ENCODE data around the gene LSG1.

LSG1 gene

DNA sequence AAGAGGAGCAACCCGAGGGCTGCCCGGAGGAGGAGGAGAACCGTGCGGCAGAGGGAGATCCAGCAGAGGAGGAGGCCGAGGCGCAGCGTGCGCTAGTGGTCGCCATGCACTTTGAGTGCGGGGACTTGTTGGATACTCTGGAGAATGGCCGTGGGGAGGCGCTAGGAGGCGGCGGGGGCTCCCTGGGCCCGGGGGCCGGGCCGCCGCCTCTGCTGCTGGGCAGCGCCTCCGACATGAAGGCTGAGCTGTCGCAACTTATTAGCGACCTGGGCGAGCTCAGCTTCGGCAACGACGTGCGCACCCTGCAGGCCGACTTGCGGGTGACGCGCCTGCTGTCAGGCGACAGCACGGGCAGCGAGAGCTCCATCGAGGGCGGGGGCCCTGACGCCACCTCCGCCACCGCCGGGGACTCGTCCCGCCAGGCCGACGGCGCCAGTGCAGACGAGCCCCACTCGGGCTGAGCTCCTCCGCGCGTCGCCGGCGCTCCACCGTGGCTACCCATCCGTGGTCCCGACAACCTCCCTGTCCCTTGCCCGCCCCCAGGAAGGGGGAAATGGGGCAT lies 15.7 kb upstream of the LSG1 start:
- DNase-seq: peak in 34 of 58 donors; percentile 3 to 55 (median 30)

DNA sequence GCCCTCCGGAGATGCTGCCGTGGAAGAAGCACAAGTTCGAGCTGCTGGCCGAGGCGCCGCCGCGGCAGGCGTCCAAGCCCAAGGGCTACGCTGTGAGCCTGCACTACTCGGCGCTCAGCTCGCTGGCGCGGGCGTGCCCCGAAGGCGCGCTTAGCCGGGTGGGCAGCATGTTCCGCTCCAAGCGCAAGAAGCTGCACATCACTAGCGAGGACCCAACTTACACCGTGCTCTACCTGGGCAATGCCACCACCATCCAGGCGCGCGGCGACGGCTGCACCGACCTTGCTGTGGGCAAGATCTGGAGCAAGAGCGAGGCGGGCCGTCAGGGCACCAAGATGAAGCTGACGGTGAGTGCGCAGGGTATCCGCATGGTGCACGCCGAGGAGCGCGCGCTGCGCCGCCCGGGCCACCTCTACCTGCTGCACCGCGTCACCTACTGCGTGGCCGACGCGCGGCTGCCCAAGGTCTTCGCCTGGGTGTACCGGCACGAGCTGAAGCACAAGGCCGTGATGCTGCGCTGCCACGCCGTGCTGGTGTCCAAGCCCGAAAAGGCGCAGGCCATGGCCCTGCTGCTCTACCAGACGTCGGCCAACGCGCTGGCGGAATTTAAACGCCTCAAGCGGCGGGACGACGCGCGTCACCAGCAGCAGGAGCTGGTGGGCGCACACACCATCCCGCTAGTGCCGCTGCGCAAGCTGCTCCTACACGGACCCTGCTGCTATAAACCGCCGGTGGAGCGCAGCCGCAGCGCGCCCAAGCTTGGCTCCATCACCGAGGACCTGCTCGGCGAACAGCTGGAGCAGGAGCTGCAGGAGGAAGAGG lies 15.0 kb upstream of the LSG1 start:
- peak in 15 of 58 donors; percentile 6 to 40 (median 22) for DNase-seq

DNA sequence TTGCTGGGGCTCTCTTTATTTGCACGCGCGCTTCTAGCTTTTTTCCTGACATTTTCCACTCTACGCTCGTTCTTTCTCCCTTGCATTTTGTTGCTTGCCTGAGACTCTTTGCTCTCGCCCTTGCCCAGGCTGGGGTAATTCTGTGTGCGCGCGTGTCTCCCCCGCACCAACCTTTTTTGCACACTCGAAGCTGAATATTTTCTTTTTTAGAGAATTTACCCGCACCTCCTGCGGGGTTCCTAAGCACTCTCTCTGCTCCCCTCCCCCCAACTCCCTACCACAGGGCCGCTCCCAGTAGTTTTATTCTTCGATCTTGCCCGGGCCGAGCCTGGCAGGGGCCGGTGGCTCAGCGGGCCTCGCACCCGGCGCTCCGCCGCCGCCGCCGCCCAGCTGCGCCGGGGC lies 14.4 kb upstream of the LSG1 start:
- peak in 4 of 58 donors; percentile 6 to 33 (median 8) for DNase-seq

DNA sequence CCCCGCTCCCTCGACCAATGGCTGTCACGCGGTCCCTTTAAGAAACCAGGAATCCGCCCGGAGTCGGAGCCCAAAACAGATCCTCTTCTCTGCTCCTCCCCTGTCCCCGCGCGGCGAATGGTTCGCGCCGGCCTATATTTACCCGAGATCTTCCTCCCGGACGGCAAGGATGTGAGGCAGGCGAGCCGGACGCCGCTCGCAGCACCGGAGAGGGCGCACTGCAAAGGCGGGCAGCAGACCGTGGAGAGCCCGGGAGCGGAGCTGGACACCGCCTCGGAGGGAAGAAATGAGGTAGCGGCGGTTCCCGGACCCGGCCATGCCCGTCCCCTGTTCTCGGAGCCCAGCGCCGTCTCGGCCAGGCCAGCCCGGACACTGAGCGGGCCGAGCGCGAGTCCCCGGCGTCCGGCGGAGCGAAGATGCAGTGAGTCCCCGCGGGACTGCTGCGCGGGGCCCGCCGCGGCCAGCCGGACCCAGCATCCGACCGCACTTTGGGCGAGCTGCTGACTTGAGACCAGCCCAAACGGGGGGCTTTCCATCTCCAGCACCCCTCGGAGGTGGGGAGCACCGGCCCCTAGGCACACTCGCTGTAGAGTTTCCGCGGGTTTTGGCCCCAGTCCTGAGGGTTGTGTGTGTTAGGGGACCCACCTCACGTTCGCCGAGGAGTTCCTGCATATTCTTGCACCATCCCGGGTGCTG lies 13.9 kb upstream of the LSG1 start, which contains the start of gene FAM43A:
Gene FAM43A, plus strand, starts transcription at position 166 of the 696 bp plus-strand sequence. CDS start 944 bp downstream, outside the sequence.
- peak in 57 of 58 donors; percentile 13 to 92 (median 74) for DNase-seq

DNA sequence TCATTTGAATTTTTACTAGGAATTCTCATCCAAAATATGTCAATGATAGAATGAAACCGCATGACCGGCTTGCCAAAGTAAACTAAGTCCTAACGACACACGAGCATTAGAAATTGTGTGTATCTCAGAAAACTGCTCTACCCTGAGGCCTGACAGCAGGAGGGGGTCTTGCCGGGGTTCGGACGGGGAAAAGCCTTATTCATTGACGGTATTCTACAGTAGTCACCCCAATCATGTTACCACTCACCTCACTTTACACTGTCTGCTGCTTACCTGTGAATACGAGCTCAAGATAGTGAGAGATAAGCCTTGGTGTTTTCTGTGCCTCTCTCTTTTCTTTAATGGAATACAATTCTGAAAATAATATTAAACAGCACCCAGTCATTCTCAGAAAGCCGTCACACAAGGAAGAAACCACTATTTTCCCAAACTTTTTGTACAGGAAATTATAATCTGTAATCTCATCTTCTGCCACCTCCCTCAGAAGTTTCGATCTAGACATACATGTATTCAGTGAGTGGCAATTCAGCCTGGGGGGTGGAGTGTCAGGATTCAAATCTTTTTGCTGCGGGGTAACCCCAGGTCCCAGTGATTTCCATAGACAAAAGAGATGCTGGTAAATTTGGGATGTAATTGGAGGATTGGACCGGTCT lies 13.2 kb upstream of the LSG1 start:
- no peak for DNase-seq

DNA sequence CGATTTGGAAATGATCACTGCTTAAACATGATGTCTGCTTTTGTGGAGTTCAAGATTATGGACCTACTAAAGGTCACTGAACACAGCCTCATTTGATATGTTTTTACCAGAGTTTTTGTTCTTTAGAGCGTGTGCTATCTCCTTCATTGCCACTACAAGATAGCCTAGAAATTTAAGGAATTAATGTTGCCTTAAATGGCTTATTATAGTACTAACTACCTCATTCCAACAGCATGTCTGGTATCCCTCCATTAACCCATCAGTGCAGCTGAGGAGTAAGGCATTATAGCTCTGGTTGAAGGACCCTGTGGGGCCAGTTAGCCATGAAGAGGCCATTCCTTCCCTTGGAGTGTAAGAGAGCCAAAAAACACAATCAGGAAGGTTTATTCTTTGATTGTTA lies 11.4 kb upstream of the LSG1 start:
- DNase-seq: no peak

DNA sequence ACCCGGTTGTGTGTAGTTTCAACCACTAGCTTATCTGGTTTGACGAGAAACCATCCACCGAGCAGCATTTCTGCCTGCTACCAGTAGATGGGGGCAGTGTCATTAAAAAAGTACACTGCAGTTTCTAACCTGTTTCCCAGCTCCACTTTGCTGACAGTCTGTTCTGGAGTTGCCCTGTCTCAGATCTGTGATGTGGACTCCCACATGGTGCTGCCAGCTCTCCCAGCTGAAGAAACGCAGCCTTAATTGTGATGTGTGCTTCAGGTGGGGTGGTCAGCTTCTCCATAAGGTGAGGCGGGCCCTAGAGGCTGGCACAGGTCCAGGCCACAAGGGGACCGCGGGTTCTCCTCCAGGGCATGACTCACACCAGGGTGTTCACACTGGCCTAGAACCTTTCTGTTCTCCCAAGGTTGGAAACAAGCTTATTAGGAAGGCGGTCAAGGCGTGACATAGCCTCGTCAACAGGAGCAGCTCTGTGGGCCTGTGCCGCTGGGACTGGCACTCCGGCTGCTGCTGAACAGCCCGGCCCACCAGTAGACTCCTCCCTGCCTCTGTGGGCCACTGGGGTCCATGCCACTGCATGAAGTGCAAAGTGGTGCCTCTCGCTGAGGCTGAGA lies 10.8 kb upstream of the LSG1 start:
- DNase-seq: peak in 52 of 58 donors; percentile 24 to 87 (median 56)

DNA sequence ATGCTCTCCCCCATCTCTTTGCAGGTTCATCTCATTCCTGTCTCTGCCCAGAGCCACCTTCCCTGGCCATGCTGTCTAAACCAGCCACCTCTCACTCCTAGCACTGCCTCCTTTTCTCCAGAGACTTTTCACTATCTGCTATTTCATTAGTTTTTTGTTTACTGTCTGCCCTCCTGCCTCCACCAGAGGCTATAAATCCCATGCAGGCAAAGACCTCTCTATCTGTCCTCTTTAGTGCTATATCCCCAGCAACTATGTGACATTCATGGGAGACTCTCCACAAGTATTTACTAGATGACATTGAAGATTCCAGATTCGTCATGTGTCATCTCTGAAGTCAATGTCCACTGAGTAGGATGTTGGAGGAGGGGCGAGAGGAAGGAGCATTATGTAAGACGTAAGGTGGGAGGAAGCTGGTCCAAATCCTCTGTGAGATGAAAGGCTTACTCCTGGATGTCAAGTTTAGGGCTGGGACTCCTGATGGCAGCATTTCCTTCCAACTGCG lies 10.2 kb upstream of the LSG1 start:
- DNase-seq: no peak

DNA sequence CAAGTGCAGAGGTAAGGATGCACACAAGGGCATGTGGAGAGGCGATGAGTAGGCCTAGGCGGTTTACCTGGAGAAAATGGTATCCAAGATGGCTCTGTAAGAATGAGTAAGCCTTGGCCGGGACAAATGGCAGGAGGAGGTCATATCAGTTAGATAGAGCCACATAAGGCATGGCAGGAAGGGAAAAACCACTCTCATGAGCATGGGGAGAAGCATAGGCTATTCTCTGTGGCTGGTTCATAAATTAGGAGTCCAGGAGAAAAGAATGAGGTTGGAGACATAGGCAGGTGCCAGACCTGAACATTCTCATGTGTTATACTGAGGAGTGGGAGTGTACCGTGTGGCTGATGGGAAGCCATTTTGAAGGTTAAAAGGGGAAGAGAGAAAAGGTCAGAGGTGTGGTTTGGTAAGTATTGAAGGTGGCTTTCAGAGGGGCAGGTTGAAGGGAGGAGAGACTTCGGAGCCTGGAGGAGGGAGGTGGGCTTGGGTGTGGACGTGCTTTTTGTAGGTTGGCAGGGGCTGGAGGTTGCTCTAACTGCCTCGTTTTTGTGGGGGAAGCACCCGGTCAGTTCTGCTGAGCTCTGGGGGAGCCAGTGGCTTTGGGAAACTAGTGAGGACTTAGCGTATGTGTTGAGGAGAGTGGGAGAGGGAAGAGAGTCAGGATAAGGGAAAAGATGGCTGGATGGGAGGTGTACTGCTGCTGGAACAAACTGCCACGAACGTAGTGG lies 9.1 kb upstream of the LSG1 start:
- no peak for DNase-seq

DNA sequence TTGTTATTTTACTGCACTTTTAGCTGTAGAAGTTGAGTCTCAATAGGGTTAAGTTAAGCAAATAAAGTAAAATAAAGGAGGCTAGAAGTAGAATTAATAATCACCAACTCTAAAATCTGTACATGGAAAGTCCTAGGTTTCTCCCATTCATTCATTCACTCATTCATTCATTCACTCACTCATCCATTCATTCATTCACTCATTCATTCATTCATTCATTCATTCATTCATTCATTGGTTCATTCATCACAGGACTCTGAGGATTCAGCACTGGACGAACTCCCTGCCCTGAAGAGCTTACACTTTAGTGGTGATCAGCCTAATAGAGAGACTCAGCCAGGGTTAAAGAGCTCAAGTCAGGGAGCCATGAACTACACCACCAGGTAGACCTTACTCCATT lies 4.5 kb upstream of the LSG1 start:
- no peak for DNase-seq

DNA sequence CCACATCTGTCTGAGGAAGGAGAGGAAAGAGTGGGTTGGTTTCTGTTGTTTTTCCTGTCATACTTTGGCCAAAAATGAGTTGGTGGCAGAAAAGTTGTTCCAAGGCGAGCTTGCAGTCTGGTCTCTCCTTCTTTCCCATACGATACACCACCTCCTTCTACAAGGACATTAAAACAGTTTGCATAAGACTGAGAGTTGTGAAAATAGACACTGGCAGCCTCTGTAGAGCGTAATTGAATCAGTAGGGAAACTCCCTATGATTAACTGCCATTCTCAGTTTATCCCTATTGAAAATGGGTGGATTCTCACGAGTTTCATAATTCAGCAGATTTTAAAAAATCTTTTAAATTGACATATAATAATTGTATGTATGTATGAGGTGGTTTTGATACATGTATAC lies 3.7 kb upstream of the LSG1 start:
- DNase-seq: peak in 1 of 58 donors; percentile 22

DNA sequence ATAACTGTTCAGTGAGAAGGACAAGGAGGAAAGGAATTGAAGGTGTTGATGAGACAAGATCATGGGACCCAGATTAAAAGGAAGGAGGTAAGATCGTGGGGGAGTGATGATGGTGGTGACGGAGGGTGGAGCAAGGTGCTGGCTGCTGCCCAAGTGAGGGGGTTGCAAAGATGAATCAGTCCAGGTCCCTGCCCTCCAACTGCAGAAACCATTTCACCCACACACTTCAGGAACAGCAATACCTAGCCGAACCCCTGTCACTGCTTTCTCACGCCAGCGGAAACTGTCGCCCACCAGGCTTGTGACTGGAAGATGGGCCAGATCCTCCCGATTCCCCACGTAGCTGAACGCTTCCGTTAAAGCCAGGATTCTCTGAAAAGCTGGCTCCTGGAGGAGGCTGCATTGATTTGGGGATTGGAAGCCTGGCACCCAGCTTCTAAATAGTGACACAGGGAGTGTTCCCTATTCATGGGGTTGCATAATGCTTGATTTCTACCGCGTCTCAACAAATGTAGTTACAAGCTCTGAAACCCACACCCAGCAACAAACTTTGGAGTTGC lies 3.2 kb upstream of the LSG1 start:
- peak in 11 of 58 donors; percentile 1 to 49 (median 22) for DNase-seq

DNA sequence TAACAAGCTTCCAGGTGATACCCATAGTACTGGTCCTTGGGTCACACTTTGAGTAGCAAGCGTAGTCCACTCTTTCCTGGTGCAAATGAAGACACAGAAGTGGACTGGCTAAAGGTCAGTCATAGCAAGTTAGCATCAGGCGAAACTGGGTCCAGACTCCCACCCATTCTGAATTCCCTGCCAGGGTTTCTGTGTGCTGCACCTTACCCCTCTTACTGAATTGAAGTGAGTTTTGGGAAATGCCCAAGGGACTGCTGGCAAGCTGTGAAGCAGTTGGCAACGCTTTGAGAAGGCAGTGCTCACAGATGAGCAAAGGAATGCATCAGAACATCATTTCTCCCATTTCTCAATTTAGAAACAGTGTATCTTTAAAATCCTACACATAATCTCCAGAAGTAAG lies 1.8 kb upstream of the LSG1 start:
- peak in 1 of 58 donors; percentile 20 for DNase-seq

DNA sequence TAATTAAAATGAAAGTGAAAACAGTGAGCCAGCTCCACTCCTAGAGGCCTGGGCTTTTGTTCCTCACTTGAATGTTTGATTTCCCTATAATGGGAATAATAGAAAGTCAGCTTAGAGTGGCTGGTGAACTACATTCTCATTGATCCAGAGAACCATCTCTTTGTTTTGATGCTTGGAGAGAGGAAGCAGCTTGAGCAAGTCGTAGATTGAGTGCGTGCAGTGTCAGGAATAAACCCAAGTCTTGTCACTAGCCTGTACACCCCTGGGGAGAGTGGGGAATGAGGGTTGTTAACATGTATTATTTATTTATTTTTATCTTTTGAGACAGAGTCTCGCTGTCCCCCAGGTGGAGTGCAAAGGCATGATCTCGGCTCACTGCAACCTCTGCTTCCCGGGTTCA lies 885 bp upstream of the LSG1 start:
- no peak for DNase-seq

DNA sequence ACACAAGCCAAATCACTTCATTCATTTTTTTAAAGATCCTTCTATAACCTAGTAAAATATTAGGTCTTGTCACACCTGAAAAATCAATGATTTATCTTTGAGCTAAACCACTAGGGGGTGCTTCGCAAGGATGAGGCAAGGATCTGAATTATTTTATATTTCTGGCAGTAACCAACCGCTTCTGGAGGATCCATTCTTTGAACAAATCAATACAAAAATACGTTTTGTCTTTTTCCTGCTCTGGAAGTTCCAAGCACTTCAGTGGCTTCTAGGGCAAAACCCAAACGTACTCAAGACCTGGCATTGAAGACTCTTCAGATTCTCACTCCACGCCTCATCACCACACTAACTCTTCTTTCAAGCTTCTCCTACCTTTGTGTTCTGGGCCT lies 486 bp downstream of the LSG1 start:
- peak in 1 of 58 donors; percentile 33 for DNase-seq

DNA sequence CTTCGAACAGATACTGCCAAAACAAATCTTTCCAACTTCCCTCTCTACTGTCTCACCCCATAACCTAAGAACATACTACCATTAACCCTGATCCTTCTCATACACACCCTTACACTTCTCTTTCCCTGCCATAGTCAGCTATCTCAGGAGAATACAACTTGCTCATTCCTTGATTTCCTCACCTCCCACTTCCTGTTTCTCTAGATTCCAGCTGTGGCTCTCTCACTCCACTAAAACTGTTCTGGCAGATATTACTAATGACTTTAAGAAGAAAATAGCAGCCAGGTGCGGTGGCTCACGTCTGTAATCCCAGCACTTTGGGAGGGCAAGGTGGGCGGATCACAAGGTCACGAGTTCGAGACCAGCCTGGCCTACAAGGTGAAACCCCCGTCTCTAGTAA lies 4.6 kb downstream of the LSG1 start:
- DNase-seq: no peak

DNA sequence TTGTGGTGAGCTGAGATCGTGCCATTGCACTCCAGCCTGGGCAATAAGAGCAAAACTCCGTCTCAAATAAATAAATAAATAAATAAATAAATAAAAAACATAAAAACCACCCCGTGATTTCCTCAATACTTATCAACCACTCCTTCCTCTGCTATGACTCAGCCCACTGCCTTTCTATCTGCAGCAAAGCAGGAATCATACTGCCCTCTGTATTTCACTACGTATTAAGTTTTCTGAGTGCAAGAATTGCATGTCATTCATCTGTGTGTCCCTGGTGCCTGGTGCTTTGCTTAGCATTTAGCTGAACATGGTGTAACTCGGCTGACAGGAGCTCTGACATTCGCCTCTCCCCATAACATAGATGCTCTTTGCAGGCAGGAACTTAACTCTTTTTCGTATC lies 7.1 kb downstream of the LSG1 start:
- DNase-seq: no peak

DNA sequence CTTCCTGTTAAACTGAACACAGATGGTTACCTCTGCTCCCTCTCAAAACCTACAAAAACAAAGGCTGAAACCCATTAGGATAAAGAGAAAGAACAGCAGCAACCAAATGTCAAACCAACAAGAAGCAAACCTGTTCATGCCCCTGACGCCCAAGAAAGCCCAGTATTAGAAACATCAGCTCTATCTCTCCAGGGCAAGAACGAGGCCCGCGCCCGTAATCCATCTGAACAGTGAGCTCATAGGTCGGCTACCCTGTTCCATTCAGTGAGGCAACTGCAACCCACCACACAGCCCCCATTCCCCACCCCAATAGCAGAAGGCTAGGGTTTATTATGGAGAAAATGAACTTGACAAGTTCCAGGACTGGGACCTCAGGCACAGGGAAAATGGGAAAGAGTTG lies 10.0 kb downstream of the LSG1 start:
- DNase-seq: no peak

DNA sequence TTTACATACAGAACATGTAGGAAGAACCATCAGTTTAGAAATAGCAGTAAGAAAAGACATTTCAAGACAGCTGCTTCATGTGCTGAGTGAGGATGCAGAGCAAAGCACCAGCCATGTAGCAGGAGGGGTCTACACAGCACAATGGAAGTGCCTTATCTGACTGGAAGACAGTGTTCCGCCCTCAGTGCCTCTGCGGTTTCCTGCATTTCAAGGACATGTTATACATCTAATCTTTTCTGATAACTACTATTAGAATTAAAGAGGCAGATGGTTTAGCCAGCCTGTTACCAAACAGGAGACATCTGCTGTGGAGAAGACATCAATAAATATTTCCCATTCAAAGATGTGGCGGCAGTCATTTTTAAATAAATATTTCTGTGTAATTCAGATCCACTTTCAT lies 10.6 kb downstream of the LSG1 start:
- DNase-seq: no peak

DNA sequence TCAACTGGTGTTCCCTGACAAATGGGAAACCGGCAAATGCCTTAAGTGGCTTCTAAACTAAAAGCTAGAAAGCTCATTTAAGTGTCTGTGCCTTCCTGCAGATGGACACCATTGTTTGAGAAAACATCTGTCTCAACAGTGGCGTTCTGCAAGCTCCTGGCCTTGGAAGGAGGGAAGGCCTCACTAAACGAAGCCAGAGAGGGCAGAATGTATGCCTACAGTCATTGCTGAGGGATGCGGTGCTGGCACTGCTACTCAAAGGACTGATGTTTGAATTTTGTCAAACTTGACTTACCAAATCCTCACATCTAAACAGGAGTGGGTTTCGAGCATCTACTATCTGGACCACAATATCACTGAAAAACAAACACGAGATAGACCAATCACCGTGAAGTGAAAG lies 12.2 kb downstream of the LSG1 start:
- no peak for DNase-seq
